MV-4-11 (cell line): ENCODE measurements around the gene CRTAC1.

Experiments used
- DNase-seq: peaks from one replicate; lab custom pipeline; 2025; lab: John Stamatoyannopoulos, UW

Gene CRTAC1

GRCh38 chr10:98029149-98030092, 1.0 kb downstream of the CRTAC1 start:
- DNase-seq: no peak

- DNase-seq: peak; percentile 31
Measured at GRCh38 chr10:98028168-98028770, 2.2 kb downstream of the CRTAC1 start.

GRCh38 chr10:98023024-98023423, 7.4 kb downstream of the CRTAC1 start:
- no peak for DNase-seq

- no peak for DNase-seq
Measured at GRCh38 chr10:98020784-98021183, 9.6 kb downstream of the CRTAC1 start.

GRCh38 chr10:98020254-98020653, 10.2 kb downstream of the CRTAC1 start:
- no peak for DNase-seq

GRCh38 chr10:98019784-98020183, 10.6 kb downstream of the CRTAC1 start:
- DNase-seq: no peak

- DNase-seq: no peak
Measured at GRCh38 chr10:98016772-98017475, 13.5 kb downstream of the CRTAC1 start.

- DNase-seq: no peak
Measured at GRCh38 chr10:98013776-98014175, 16.6 kb downstream of the CRTAC1 start.

- no peak for DNase-seq
Measured at GRCh38 chr10:98013122-98013521, 17.3 kb downstream of the CRTAC1 start.

- no peak for DNase-seq
Measured at GRCh38 chr10:98012644-98013043, 17.8 kb downstream of the CRTAC1 start.

- DNase-seq: no peak
Measured at GRCh38 chr10:98010939-98011685, 19.3 kb downstream of the CRTAC1 start.

- no peak for DNase-seq
Measured at GRCh38 chr10:98006266-98006665, 24.2 kb downstream of the CRTAC1 start.

GRCh38 chr10:98001736-98002135, 28.7 kb downstream of the CRTAC1 start:
- DNase-seq: no peak

- no peak for DNase-seq
Measured at GRCh38 chr10:98000346-98000745, 30.1 kb downstream of the CRTAC1 start.

- DNase-seq: no peak
Measured at GRCh38 chr10:97999923-98000248, 30.5 kb downstream of the CRTAC1 start.

- no peak for DNase-seq
Measured at GRCh38 chr10:97999066-97999922, 31.1 kb downstream of the CRTAC1 start.

- no peak for DNase-seq
Measured at GRCh38 chr10:97991871-97992270, 38.5 kb downstream of the CRTAC1 start.

GRCh38 chr10:97981816-97982215, 48.6 kb downstream of the CRTAC1 start:
- no peak for DNase-seq

GRCh38 chr10:97977673-97978072, 52.7 kb downstream of the CRTAC1 start:
- no peak for DNase-seq

GRCh38 chr10:97975598-97975997, 54.8 kb downstream of the CRTAC1 start:
- DNase-seq: no peak
